ENCODE data around the gene BET1L.

- TF ChIP-seq FOXP2 (optimal IDR thresholded peaks at IDR 0.05; ENCODE audit: borderline replicate concordance, extremely low read depth, extremely low read length, insufficient read depth) (no peak), REST (IDR thresholded peaks at IDR 0.05; ENCODE audit: insufficient read depth in 1 of 2, low read depth in 2 of 2, low read length in 2 of 2) (no peak)
Measured at GRCh38 chr11:213111-213510, 5.9 kb upstream of the BET1L start.

All from PFSK-1 (cell line).